Smooth muscle cell (in vitro differentiated cells): ENCODE results near the gene SLC6A16. TPM values are rescaled to one million over a fixed set of nuclear protein-coding genes. Genes with fewer than 3 reads are reported as not detected.
A peak's percentile ranks its signal among the peaks of the same experiment; 100 is the strongest.
"Not testable (repeated sequence)": the region's sequence is repeated elsewhere in the genome, so short reads cannot be mapped to it uniquely, and the experiment has no call there.

Experiments
- DNase-seq: peaks from one replicate; lab custom pipeline; 2025; ENCODE audit not compliant: unreplicated experiment; lab: John Stamatoyannopoulos, UW
- H2AFZ ChIP-seq: fragments of 200-600 bp; sonication (generic); 2 replicates; pipeline ENCODE4 v1.6.0; 2016; ENCODE audit warnings: antibody characterized with exemption, low read depth, mild to moderate bottlenecking
- H3F3A ChIP-seq: fragments of 200-600 bp; sonication (generic); 2 replicates; pipeline ENCODE4 v1.6.0; 2017; ENCODE audit warnings: antibody characterized with exemption, low read depth
- H3K27ac ChIP-seq: fragments of 200-600 bp; sonication (generic); 2 replicates; pipeline ENCODE4 v1.5.1; 2016; ENCODE audit warnings: low read depth, mild to moderate bottlenecking
- H3K27me3 ChIP-seq: fragments of 200-600 bp; sonication (generic); 2 replicates; pipeline ENCODE4 v1.6.1; 2016; ENCODE audit warnings: low read depth, mild to moderate bottlenecking
- H3K36me3 ChIP-seq: fragments of 200-600 bp; sonication (generic); 2 replicates; pipeline ENCODE4 v1.5.1; 2016; ENCODE audit warnings: low read depth
- H3K4me1 ChIP-seq: fragments of 200-600 bp; sonication (generic); 2 replicates; pipeline ENCODE4 v1.5.1; 2016; ENCODE audit warnings: low read depth
- H3K4me2 ChIP-seq: fragments of 200-600 bp; sonication (generic); 2 replicates; pipeline ENCODE4 v1.6.0; 2016; ENCODE audit warnings: mild to moderate bottlenecking
- H3K4me3 ChIP-seq: fragments of 200-600 bp; sonication (generic); 2 replicates; pipeline ENCODE4 v1.5.1; 2016; ENCODE audit warnings: mild to moderate bottlenecking
- H3K79me2 ChIP-seq: fragments of 200-600 bp; sonication (generic); 2 replicates; pipeline ENCODE4 v1.6.0; 2016; ENCODE audit warnings: low read depth, mild to moderate bottlenecking
- H3K9ac ChIP-seq: fragments of 200-600 bp; sonication (generic); 2 replicates; pipeline ENCODE4 v1.6.0; 2016; ENCODE audit warnings: low read depth
- H3K9me3 ChIP-seq: fragments of 200-600 bp; sonication (generic); replicated peaks from 2 replicates; pipeline ENCODE4 v1.5.1; 2016; ENCODE audit warnings: low read depth
- H4K20me1 ChIP-seq: fragments of 200-600 bp; sonication (generic); 2 replicates; pipeline ENCODE4 v1.6.0; 2016; ENCODE audit warnings: low read depth
- CTCF ChIP-seq: fragments of 200-600 bp; sonication (generic); IDR thresholded peaks from 2 replicates; pipeline ENCODE4 v1.5.1; 2017; ENCODE audit warnings: borderline replicate concordance, mild to moderate bottlenecking, antibody characterized with exemption; ENCODE audit not compliant: insufficient read depth, poor library complexity, severe bottlenecking
- WGBS: methylation state at CpG from one replicate; pipeline ENCODE4 v1.1.7; 2016; ENCODE audit warnings: low lambda C conversion rate; 5-methylcytosine and 5-hydroxymethylcytosine counted together
- polyA plus RNA-seq: library from polyadenylated mRNA; unstranded; fragments of >200 nt; fragmentation: Nextera tagmentation; extraction: Ambion mirVana; gene quantifications from 2 replicates; pipeline ENCODE4 v1.2.1, GENCODE V29; 2016
- total RNA-seq: library from RNA; depleted of rRNA; stranded (reverse); fragments of >200 nt; gene quantifications from 2 replicates; pipeline ENCODE4 v1.2.3, GENCODE V29; 2014

SLC6A16 gene
- total and polyA plus RNA-seq, 2 experiments from 2014 or later = 1.4 to 2.3 TPM

GRCh38 chr19:49328741-49329140 lies 3.8 kb upstream of the SLC6A16 start:
- no peak for TF ChIP-seq CTCF
- Histone ChIP-seq H3K36me3 (no peaks in the 10 kb centered on the region), H2AFZ (no peak overlapping the region), H4K20me1 (no peaks in the 10 kb centered on the region), H3K4me3 (no peak overlapping the region), H3K27me3 (no peaks in the 10 kb centered on the region), H3K79me2 (no peaks in the 10 kb centered on the region), H3K4me1 (no peaks in the 10 kb centered on the region), H3K27ac (no peak overlapping the region), H3K9ac (no peak overlapping the region), H3K4me2 (no peak overlapping the region), H3K9me3 (no peaks in the 10 kb centered on the region), H3F3A (no peaks in the 10 kb centered on the region)
- 90% methylated on average over 2 of the region's 2 CpGs for WGBS
- no peak for DNase-seq

- Histone ChIP-seq H3K27ac (no peak overlapping the region), H3F3A (no peaks in the 10 kb centered on the region), H4K20me1 (no peaks in the 10 kb centered on the region), H3K9me3 (no peaks in the 10 kb centered on the region), H3K4me1 (no peaks in the 10 kb centered on the region), H3K4me2 (no peak overlapping the region), H3K27me3 (no peaks in the 10 kb centered on the region), H3K79me2 (no peaks in the 10 kb centered on the region), H3K36me3 (peaks cover 2% of the 10 kb centered on the region), H2AFZ (no peak overlapping the region), H3K9ac (no peak overlapping the region), H3K4me3 (no peak overlapping the region)
- 82% methylated on average over 2 of the region's 2 CpGs for WGBS
- TF ChIP-seq CTCF = peak; percentile 39
- DNase-seq = no peak
Observed at GRCh38 chr19:49327878-49328544, 3.0 kb upstream of the SLC6A16 start.

- Histone ChIP-seq H3K27ac (no peak overlapping the region), H3K4me1 (no peaks in the 10 kb centered on the region), H3K4me3 (no peak overlapping the region), H3K4me2 (no peak overlapping the region), H3F3A (no peaks in the 10 kb centered on the region), H3K36me3 (peaks cover 15% of the 10 kb centered on the region), H3K9ac (no peak overlapping the region), H3K9me3 (no peaks in the 10 kb centered on the region), H3K27me3 (no peaks in the 10 kb centered on the region), H3K79me2 (no peaks in the 10 kb centered on the region), H2AFZ (no peak overlapping the region), H4K20me1 (no peaks in the 10 kb centered on the region)
- no peak for TF ChIP-seq CTCF
- WGBS = 93% methylated on average over 3 of the region's 3 CpGs
- no peak for DNase-seq
Observed at GRCh38 chr19:49326165-49326704, 1.2 kb upstream of the SLC6A16 start.

- H3K4me3 ChIP-seq, H2AFZ ChIP-seq, H4K20me1 ChIP-seq, H3K79me2 ChIP-seq, H3K27me3 ChIP-seq, H3F3A ChIP-seq, H3K27ac ChIP-seq, H3K4me1 ChIP-seq, H3K9ac ChIP-seq, H3K4me2 ChIP-seq, H3K9me3 ChIP-seq, DNase-seq: not testable (repeated sequence)
- peaks cover 15% of the 10 kb centered on the region for H3K36me3 ChIP-seq
- WGBS = 98% methylated on average over 13 of the region's 13 CpGs
Observed at GRCh38 chr19:49325756-49326155, 765 bp upstream of the SLC6A16 start.
